WI38 (cell line): Measurements from ENCODE around the gene STAT5A.
"Not testable (repeated sequence)": the region's sequence is repeated elsewhere in the genome, so short reads cannot be mapped to it uniquely, and the experiment has no call there.

ENCODE experiments used
- H3K4me3 ChIP-seq: 2 replicates; pipeline ENCODE4 v1.5.1; 2011; ENCODE audit warnings: low read depth, mild to moderate bottlenecking, control low read depth, low read length
- CTCF ChIP-seq: IDR thresholded peaks from 2 replicates; pipeline ENCODE4 v1.5.1; 2012; ENCODE audit warnings: low read depth, mild to moderate bottlenecking, control low read depth, low read length

The STAT5A gene

DNA sequence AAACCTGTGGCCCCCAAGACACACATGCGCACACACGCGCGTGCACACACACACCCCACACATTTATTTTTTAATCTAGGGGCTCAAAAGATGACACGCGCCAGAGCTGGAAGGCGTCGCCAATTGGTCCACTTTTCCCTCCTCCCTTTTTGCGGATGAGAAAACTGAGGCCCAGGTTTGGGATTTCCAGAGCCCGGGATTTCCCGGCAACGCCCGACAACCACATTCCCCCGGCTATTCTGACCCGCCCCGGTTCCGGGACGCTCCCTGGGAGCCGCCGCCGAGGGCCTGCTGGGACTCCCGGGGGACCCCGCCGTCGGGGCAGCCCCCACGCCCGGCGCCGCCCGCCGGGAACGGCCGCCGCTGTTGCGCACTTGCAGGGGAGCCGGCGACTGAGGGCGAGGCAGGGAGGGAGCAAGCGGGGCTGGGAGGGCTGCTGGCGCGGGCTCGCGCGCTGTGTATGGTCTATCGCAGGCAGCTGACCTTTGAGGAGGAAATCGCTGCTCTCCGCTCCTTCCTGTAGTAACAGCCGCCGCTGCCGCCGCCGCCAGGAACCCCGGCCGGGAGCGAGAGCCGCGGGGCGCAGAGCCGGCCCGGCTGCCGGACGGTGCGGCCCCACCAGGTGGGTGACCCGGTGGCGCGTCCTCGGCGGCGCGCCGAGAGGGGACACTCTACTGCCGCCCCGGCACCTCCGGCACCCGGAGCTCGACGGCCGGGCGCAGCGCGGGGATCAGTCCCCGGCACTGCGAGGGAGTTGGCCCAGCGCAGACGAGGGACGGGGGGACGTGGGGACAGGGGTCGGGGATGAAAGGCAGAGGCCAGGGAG is at the start of gene STAT5A:
Gene STAT5A (plus strand): TSS at position 522 of the 826 bp plus-strand sequence. CDS start 914 bp downstream, outside the sequence.
- TF ChIP-seq CTCF, result no peak
- H3K4me3 ChIP-seq, result peak within 1 kb of the TSS; percentile 38

- not testable (repeated sequence) for H3K4me3 ChIP-seq
Measured at GRCh38 chr17:42239576-42239975, 48.7 kb upstream of the STAT5A start.

DNA sequence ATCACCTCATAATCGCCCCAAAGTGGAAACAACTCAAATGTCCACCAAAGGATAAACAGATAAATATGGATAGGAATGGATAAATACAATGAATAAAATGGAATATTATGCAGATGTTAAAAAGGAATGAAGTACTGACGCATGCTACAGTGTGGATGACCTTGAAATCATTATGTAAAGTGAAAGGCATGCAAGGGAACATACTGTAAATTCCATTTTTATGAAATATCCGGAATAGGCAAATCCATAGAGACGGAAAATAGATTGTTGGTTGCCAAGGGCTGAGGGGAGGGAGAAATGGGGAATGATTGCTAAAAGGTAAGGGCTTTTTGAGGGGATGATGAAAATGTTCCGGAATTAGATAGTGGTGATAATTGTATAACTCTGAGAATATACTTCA is 48.1 kb upstream of the STAT5A start:
- H3K4me3 ChIP-seq, result no peak overlapping the region
- no peak for TF ChIP-seq CTCF

- not testable (repeated sequence) for H3K4me3 ChIP-seq
Measured at GRCh38 chr17:42240863-42241262, 47.4 kb upstream of the STAT5A start.

- H3K4me3 ChIP-seq, result no peak overlapping the region
- TF ChIP-seq CTCF, result no peak
Measured at GRCh38 chr17:42241871-42242270, 46.4 kb upstream of the STAT5A start.

- no peak for TF ChIP-seq CTCF
- H3K4me3 ChIP-seq, result no peak overlapping the region
Measured at GRCh38 chr17:42243493-42243982, 44.8 kb upstream of the STAT5A start.

DNA sequence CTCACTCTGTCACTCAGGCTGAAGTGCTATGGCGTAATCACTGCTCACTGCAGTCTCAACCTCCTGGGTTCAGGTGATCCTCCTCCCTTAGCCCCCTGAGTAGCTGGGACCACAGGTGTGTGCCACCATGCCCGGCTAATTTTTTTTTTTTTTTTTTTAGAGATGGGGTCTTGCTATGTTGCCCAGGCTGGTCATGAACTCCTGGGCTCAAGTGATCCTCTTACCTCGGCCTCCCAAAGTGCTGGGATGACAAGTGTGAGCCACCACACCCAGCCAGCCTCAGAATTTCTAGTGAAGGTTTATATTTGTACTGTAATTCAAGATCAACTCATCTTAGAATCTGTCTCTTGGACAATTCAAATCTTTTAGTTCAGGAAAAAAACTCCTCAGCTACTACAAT is 44.2 kb upstream of the STAT5A start:
- not testable (repeated sequence) for H3K4me3 ChIP-seq

DNA sequence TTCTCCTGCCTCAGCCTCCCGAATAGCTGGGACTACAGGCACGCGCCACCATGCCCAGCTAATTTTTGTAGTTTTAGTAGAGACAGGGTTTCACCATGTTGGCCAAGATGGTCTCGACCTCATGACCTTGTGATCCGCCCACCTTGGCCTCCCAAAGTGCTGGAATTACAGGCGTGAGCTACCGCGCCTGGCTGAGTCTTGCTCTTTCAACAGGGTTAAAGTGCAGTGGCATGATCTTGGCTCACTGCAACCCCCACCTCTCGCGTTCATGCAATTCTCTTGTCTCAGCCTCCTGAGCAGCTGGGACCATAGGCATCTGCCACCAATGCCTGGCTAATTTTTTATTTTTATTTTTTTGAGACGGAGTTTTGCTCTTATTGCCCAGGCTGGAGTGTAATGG is 43.1 kb upstream of the STAT5A start:
- H3K4me3 ChIP-seq, result not testable (repeated sequence)

DNA sequence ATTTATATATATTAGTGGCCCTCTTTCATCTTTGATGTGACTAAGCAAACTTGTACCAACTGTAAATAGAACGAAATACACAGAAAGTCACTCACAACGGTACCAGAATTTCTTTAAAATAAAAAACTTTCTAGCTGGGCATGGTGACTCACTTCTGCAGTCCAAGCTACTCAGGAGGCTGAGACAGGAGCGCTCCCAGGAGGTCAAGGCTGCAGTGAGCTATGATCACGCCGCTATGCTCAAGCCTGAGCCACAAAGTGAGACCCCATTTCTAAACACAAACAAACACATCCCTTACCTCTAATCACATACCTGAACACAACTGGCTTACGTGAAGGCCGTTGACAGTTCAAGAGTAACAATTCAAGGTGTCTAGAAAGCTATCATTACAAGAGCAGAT is 41.8 kb upstream of the STAT5A start:
- no peak for TF ChIP-seq CTCF
- no peak overlapping the region for H3K4me3 ChIP-seq
